ENCODE data around the gene GABARAP. TPM values are rescaled to one million over a fixed set of nuclear protein-coding genes. Genes with fewer than 3 reads are reported as not detected.

The GABARAP gene
- total RNA-seq, 1 donor from 2014 or later: 147 TPM

GRCh38 chr17:7192271-7192937 lies 49.8 kb downstream of the GABARAP start:
- no peaks in the 10 kb centered on the region for H3K9me3 Mint-ChIP-seq

GRCh38 chr17:7191571-7192270 lies 50.5 kb downstream of the GABARAP start:
- intact Hi-C loops (cut with micrococcal nuclease): no loop called here
- DNase-seq (ENCODE audit: low spot score): no peak
- Mint-ChIP-seq H3K9me3 (no peaks in the 10 kb centered on the region), H3K4me1 (ENCODE audit: low read depth) (no peaks in the 10 kb centered on the region), H3K4me3 (ENCODE audit: low read depth) (no peak overlapping the region), H3K27me3 (ENCODE audit: low read depth) (no peaks in the 10 kb centered on the region), H3K27ac (no peak overlapping the region), H3K36me3 (ENCODE audit: low read depth) (no peaks in the 10 kb centered on the region)

More at GRCh38 chr17:7192271-7192937, 49.8 kb downstream of the GABARAP start:
- no peak for DNase-seq (ENCODE audit: low spot score)
- Mint-ChIP-seq H3K36me3 (ENCODE audit: low read depth) (no peaks in the 10 kb centered on the region), H3K4me3 (ENCODE audit: low read depth) (no peak overlapping the region), H3K4me1 (ENCODE audit: low read depth) (no peaks in the 10 kb centered on the region), H3K27me3 (ENCODE audit: low read depth) (no peaks in the 10 kb centered on the region), H3K27ac (no peak overlapping the region)
- intact Hi-C loops (cut with micrococcal nuclease): no loop called here

- Mint-ChIP-seq H3K9me3 (no peaks in the 10 kb centered on the region), H3K27me3 (ENCODE audit: low read depth) (no peaks in the 10 kb centered on the region), H3K4me3 (ENCODE audit: low read depth) (no peak overlapping the region), H3K27ac (no peak overlapping the region), H3K36me3 (ENCODE audit: low read depth) (no peaks in the 10 kb centered on the region), H3K4me1 (ENCODE audit: low read depth) (no peaks in the 10 kb centered on the region)
- no peak for DNase-seq (ENCODE audit: low spot score)
- intact Hi-C loops (cut with micrococcal nuclease): no loop called here
These were observed 51.2 kb downstream of the GABARAP start for GRCh38 chr17:7191069-7191468.

GRCh38 chr17:7190276-7190917 lies 51.9 kb downstream of the GABARAP start:
- intact Hi-C loops (cut with micrococcal nuclease): no loop called here
- no peaks in the 10 kb centered on the region for H3K4me1 Mint-ChIP-seq (ENCODE audit: low read depth)
- H3K9me3 Mint-ChIP-seq: no peaks in the 10 kb centered on the region
- no peak overlapping the region for H3K4me3 Mint-ChIP-seq (ENCODE audit: low read depth)
- no peak overlapping the region for H3K27ac Mint-ChIP-seq
- DNase-seq (ENCODE audit: low spot score): no peak
- H3K27me3 Mint-ChIP-seq (ENCODE audit: low read depth): no peaks in the 10 kb centered on the region
- no peaks in the 10 kb centered on the region for H3K36me3 Mint-ChIP-seq (ENCODE audit: low read depth)

Other genes with a start within 250 kb of the GABARAP start
- gene ALOX12, start 246.4 kb downstream of the GABARAP start, total RNA-seq: not detected in 2 replicates
- 150 and 154 TPM in 2 replicates for gene RNASEK, start 229.8 kb downstream of the GABARAP start, total RNA-seq
- gene BCL6B, start 219.4 kb downstream of the GABARAP start, total RNA-seq: 0.80 and 1.0 TPM in 2 replicates
- 15.8 and 17.4 TPM in 2 replicates for gene SLC16A13, start 206.4 kb downstream of the GABARAP start, total RNA-seq
- 0.37 and 0.46 TPM in 2 replicates for gene SLC16A11, start 198.4 kb downstream of the GABARAP start, total RNA-seq
- gene CLEC10A, start 162.2 kb downstream of the GABARAP start, total RNA-seq: not detected in 2 replicates
- gene ASGR2, start 127.6 kb downstream of the GABARAP start, total RNA-seq: not detected in 2 replicates
- 1.7 and 1.8 TPM in 2 replicates for gene ASGR1, start 63.1 kb downstream of the GABARAP start, total RNA-seq
- 10.5 and 10.6 TPM in 2 replicates for gene DLG4, start 22.6 kb downstream of the GABARAP start, total RNA-seq
- 492 and 503 TPM in 2 replicates for gene ACADVL, start 22.5 kb downstream of the GABARAP start, total RNA-seq
- 69.7 and 73.1 TPM in 2 replicates for gene DVL2, start 7.9 kb downstream of the GABARAP start, total RNA-seq
- gene PHF23, start 3.0 kb downstream of the GABARAP start, total RNA-seq: 43.4 and 47.8 TPM in 2 replicates
- gene CTDNEP1, start 9.3 kb upstream of the GABARAP start, total RNA-seq: 170 and 181 TPM in 2 replicates
- gene ELP5, start 9.8 kb upstream of the GABARAP start, total RNA-seq: 64.8 and 65.3 TPM in 2 replicates
- gene CLDN7, start 20.0 kb upstream of the GABARAP start, total RNA-seq: 0.21 and 0.41 TPM in 2 replicates
- 0.14 and 0.25 TPM in 2 replicates for gene SLC2A4, start 39.3 kb upstream of the GABARAP start, total RNA-seq
- 0.43 and 0.51 TPM in 2 replicates for gene YBX2, start 52.2 kb upstream of the GABARAP start, total RNA-seq
- 1,189 and 1,199 TPM in 2 replicates for gene EIF5A, start 65.2 kb upstream of the GABARAP start, total RNA-seq
- 57.6 and 64.9 TPM in 2 replicates for gene GPS2, start 72.9 kb upstream of the GABARAP start, total RNA-seq
- gene NEURL4, start 86.9 kb upstream of the GABARAP start, total RNA-seq: 45.7 and 47.7 TPM in 2 replicates
- gene ACAP1, start 94.1 kb upstream of the GABARAP start, total RNA-seq: 361 and 382 TPM in 2 replicates
- gene KCTD11, start 109.7 kb upstream of the GABARAP start, total RNA-seq: 8.0 and 8.5 TPM in 2 replicates
- 0.25 TPM in 1 of 2 replicates, not detected in the other for gene TMEM95, start 112.7 kb upstream of the GABARAP start, total RNA-seq
- gene TNK1, start 138.6 kb upstream of the GABARAP start, total RNA-seq: 4.0 and 5.2 TPM in 2 replicates
- gene PLSCR3, start 152.1 kb upstream of the GABARAP start, total RNA-seq: 75.4 and 76.2 TPM in 2 replicates
- gene TMEM256, start 161.6 kb upstream of the GABARAP start, total RNA-seq: 67.3 and 67.7 TPM in 2 replicates
- 3.9 and 4.2 TPM in 2 replicates for gene NLGN2, start 165.4 kb upstream of the GABARAP start, total RNA-seq
- not detected in 2 replicates for gene SPEM1, start 177.9 kb upstream of the GABARAP start, total RNA-seq
- gene SPEM2, start 183.2 kb upstream of the GABARAP start, total RNA-seq: not detected in 2 replicates
- gene SPEM3, start 186.4 kb upstream of the GABARAP start, total RNA-seq: not detected in 2 replicates
- gene TMEM102, start 193.0 kb upstream of the GABARAP start, total RNA-seq: 13.4 and 14.8 TPM in 2 replicates
- 4.8 and 6.1 TPM in 2 replicates for gene FGF11, start 197.1 kb upstream of the GABARAP start, total RNA-seq
- gene CHRNB1, start 202.6 kb upstream of the GABARAP start, total RNA-seq: 6.6 and 6.9 TPM in 2 replicates
- gene ZBTB4, start 237.2 kb upstream of the GABARAP start, total RNA-seq: 20.2 and 20.3 TPM in 2 replicates
- gene SLC35G6, start 239.0 kb upstream of the GABARAP start, total RNA-seq: not detected in 2 replicates
- 247 and 261 TPM in 2 replicates for gene POLR2A, start 241.9 kb upstream of the GABARAP start, total RNA-seq